ENCODE measurements around the gene WHRN. TPM values are rescaled to one million over a fixed set of nuclear protein-coding genes. Genes with fewer than 3 reads are reported as not detected.

WHRN gene
- total RNA-seq, 2 experiments from 2014 or later: 19.9 to 20.5 TPM

- H3K27me3 Mint-ChIP-seq: no peaks in the 10 kb centered on the region
- intact Hi-C loops (cut with DNase I, micrococcal nuclease): no loop called here
- no peaks in the 10 kb centered on the region for H3K27me3 ChIP-seq (ENCODE audit: control insufficient read depth in 1 of 2, insufficient read depth in 2 of 2, low read length in 2 of 2)
- no peak overlapping the region for H3K27ac ChIP-seq (ENCODE audit: low read depth in 1 of 2, low read length in 2 of 2)
- no peak for DNase-seq
- POLR2A ChIA-PET: no interaction called here
- no peaks in the 10 kb centered on the region for H3K4me1 Mint-ChIP-seq (ENCODE audit: low read depth)
- ATAC-seq (ENCODE audit: poor library complexity): no peak
- no peaks in the 10 kb centered on the region for H3K36me3 ChIP-seq (ENCODE audit: insufficient read depth, low read length)
- no peaks in the 10 kb centered on the region for H3K36me3 Mint-ChIP-seq (ENCODE audit: low read depth)
- CTCF ChIA-PET: no interaction called here
- H3K9me3 Mint-ChIP-seq: no peaks in the 10 kb centered on the region
- no peak overlapping the region for H3K4me3 ChIP-seq (ENCODE audit: low read length)
- H3K4me1 ChIP-seq (ENCODE audit: insufficient read depth, low read length): no peaks in the 10 kb centered on the region
- no peak overlapping the region for H3K4me3 Mint-ChIP-seq
- TF ChIP-seq, protein P1, sequence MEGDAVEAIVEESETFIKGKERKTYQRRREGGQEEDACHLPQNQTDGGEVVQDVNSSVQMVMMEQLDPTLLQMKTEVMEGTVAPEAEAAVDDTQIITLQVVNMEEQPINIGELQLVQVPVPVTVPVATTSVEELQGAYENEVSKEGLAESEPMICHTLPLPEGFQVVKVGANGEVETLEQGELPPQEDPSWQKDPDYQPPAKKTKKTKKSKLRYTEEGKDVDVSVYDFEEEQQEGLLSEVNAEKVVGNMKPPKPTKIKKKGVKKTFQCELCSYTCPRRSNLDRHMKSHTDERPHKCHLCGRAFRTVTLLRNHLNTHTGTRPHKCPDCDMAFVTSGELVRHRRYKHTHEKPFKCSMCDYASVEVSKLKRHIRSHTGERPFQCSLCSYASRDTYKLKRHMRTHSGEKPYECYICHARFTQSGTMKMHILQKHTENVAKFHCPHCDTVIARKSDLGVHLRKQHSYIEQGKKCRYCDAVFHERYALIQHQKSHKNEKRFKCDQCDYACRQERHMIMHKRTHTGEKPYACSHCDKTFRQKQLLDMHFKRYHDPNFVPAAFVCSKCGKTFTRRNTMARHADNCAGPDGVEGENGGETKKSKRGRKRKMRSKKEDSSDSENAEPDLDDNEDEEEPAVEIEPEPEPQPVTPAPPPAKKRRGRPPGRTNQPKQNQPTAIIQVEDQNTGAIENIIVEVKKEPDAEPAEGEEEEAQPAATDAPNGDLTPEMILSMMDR (IDR thresholded peaks at IDR 0.05): no peak
- peaks cover 0 to 20% of the 10 kb centered on the region in 2 experiments for H3K9me3 ChIP-seq (ENCODE audit: control insufficient read depth in 1 of 2, insufficient read depth in 1 of 2, low read length in 2 of 2)
- no peak overlapping the region for H3K27ac Mint-ChIP-seq
These were observed 38.0 kb downstream of the WHRN start for GRCh38 chr9:114467226-114467750.

- peaks cover 0 to 10% of the 10 kb centered on the region in 2 experiments for H3K9me3 ChIP-seq (ENCODE audit: control insufficient read depth in 1 of 2, insufficient read depth in 1 of 2, low read length in 2 of 2)
- ChIA-PET POLR2A (no interaction called here), CTCF (no interaction called here)
- Mint-ChIP-seq H3K36me3 (ENCODE audit: low read depth) (no peaks in the 10 kb centered on the region), H3K4me1 (ENCODE audit: low read depth) (no peaks in the 10 kb centered on the region), H3K4me3 (no peak overlapping the region), H3K9me3 (no peaks in the 10 kb centered on the region), H3K27me3 (no peaks in the 10 kb centered on the region), H3K27ac (no peak overlapping the region)
- no peak for ATAC-seq (ENCODE audit: poor library complexity)
- no peak overlapping the region for H3K4me3 ChIP-seq (ENCODE audit: low read length)
- intact Hi-C loops (cut with DNase I, micrococcal nuclease): no loop called here
- no peak for DNase-seq
- no peaks in the 10 kb centered on the region for H3K4me1 ChIP-seq (ENCODE audit: insufficient read depth, low read length)
- TF ChIP-seq, protein P1 (IDR thresholded peaks at IDR 0.05): no peak
- no peaks in the 10 kb centered on the region for H3K27me3 ChIP-seq (ENCODE audit: control insufficient read depth in 1 of 2, insufficient read depth in 2 of 2, low read length in 2 of 2)
- H3K27ac ChIP-seq (ENCODE audit: low read depth in 1 of 2, low read length in 2 of 2): no peak overlapping the region
- no peaks in the 10 kb centered on the region for H3K36me3 ChIP-seq (ENCODE audit: insufficient read depth, low read length)
These were observed 39.1 kb downstream of the WHRN start for GRCh38 chr9:114465906-114466900.

GRCh38 chr9:114465417-114465816 lies 39.9 kb downstream of the WHRN start:
- POLR2A ChIA-PET: no interaction called here
- no peak overlapping the region for H3K27ac Mint-ChIP-seq

More at GRCh38 chr9:114465417-114465816, 39.9 kb downstream of the WHRN start:
- H3K4me3 ChIP-seq (ENCODE audit: low read length): no peak overlapping the region
- Mint-ChIP-seq H3K4me1 (ENCODE audit: low read depth) (no peaks in the 10 kb centered on the region), H3K36me3 (ENCODE audit: low read depth) (no peaks in the 10 kb centered on the region), H3K9me3 (no peaks in the 10 kb centered on the region), H3K4me3 (no peak overlapping the region), H3K27me3 (no peaks in the 10 kb centered on the region)
- ATAC-seq (ENCODE audit: poor library complexity) (no peak), DNase-seq (no peak)
- no peak overlapping the region for H3K27ac ChIP-seq (ENCODE audit: low read depth in 1 of 2, low read length in 2 of 2)
- H3K9me3 ChIP-seq (ENCODE audit: control insufficient read depth in 1 of 2, insufficient read depth in 1 of 2, low read length in 2 of 2): peaks cover 0 to 10% of the 10 kb centered on the region in 2 experiments
- no peaks in the 10 kb centered on the region for H3K36me3 ChIP-seq (ENCODE audit: insufficient read depth, low read length)
- TF ChIP-seq, protein P1 (IDR thresholded peaks at IDR 0.05): no peak
- no peaks in the 10 kb centered on the region for H3K27me3 ChIP-seq (ENCODE audit: control insufficient read depth in 1 of 2, insufficient read depth in 2 of 2, low read length in 2 of 2)
- H3K4me1 ChIP-seq (ENCODE audit: insufficient read depth, low read length): no peaks in the 10 kb centered on the region
- CTCF ChIA-PET: no interaction called here
- intact Hi-C loops (cut with DNase I, micrococcal nuclease): no loop called here
